ENCODE measurements around the gene ARMCX4. TPM values are rescaled to one million over a fixed set of nuclear protein-coding genes. Genes with fewer than 3 reads are reported as not detected.

The ARMCX4 gene
- total RNA-seq (8.6 TPM), polyA plus RNA-seq (1 to 10 TPM in 1 of 4 donors, under 1 TPM in 1, not detected in 2; 0.20 to 1.7 TPM)

DNA sequence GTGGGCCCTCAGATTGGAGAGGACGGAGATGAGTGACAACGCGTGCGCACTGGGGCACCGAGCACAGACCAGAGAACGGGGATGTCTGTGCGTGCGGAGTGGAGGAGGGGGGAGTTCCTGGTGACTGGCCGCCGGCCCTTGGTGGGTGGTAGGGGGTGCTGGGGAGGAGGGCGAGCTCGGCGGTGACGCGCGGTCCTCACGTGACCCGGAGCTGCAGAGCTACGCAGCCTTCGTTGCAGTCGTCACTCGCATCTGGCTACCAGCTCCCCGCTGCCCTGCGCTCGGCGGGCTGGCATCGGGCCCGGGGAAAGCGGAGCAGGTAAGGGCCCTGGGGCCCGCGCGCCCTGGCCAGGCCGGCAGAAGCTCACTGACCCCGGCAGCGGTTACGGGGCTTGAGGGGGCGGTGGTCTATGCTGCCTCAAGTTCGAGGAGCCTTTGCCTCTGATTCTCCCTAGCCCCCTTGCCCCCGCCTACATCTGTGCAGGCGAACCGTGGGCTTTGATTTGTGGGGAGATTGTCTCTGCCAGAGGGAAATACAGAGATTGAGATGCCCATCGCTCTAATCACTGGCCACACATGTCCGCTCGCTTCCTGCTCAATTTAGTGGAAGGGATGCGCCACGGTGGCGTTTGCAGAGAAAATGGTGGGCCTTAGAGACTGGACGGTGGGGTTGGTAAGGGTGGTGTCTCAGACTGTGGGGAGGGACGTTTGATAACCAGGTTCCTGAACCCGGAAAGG lies at the start of gene ARMCX4:
Gene ARMCX4 (plus strand): TSS at position 245 of the 738 bp plus-strand sequence. CDS start 3,134 bp downstream, outside the sequence.
- peak; percentile 27 to 50 (median 30) for DNase-seq
- Histone ChIP-seq H3K4me1 (ENCODE audit: control insufficient read depth, insufficient read depth, low read length, poor library complexity, severe bottlenecking) (no peaks in the 10 kb centered on the region), H3K27me3 (ENCODE audit: control insufficient read depth, insufficient read depth, low read length) (no peaks in the 10 kb centered on the region), H3K9me3 (ENCODE audit: control insufficient read depth in 2 of 2, low read length in 2 of 2) (no peaks in the 10 kb centered on the region), H3K36me3 (ENCODE audit: control insufficient read depth, insufficient read depth, low read length) (no peaks in the 10 kb centered on the region), H3K4me3 (ENCODE audit: low read depth, low read length) (peak within 1 kb of the TSS; percentile 55), H3K27ac (ENCODE audit: insufficient read depth, low read length, poor library complexity, severe bottlenecking) (no peak within 1 kb of the TSS)
- H3K4me1 Mint-ChIP-seq: peaks cover 0 to 7% (median 1%) of the 10 kb centered on the region in 4 donors
- H3K4me3 Mint-ChIP-seq: peak within 1 kb of the TSS; percentile 59 to 87 (median 80)
- H3K36me3 Mint-ChIP-seq: peaks cover 9% of the 10 kb centered on the region
- peak within 1 kb of the TSS; percentile 47 to 91 (median 84) for H3K27ac Mint-ChIP-seq
- peak; percentile 53 to 72 for ATAC-seq (ENCODE audit: low read depth in 2 of 2)
- H3K27me3 Mint-ChIP-seq: no peaks in the 10 kb centered on the region
- H3K9me3 Mint-ChIP-seq: no peaks in the 10 kb centered on the region

- Mint-ChIP-seq H3K36me3 (peaks cover 27% of the 10 kb centered on the region), H3K4me3 (no peak overlapping the region), H3K4me1 (peaks cover 0 to 3% (median 0%) of the 10 kb centered on the region in 4 donors), H3K9me3 (no peaks in the 10 kb centered on the region), H3K27me3 (no peaks in the 10 kb centered on the region), H3K27ac (no peak overlapping the region)
- ATAC-seq (ENCODE audit: low read depth in 2 of 2): no peak
- Histone ChIP-seq H3K9me3 (ENCODE audit: control insufficient read depth in 2 of 2, low read length in 2 of 2) (no peaks in the 10 kb centered on the region), H3K27me3 (ENCODE audit: control insufficient read depth, insufficient read depth, low read length) (no peaks in the 10 kb centered on the region), H3K4me3 (ENCODE audit: low read depth, low read length) (no peak overlapping the region), H3K27ac (ENCODE audit: insufficient read depth, low read length, poor library complexity, severe bottlenecking) (no peak overlapping the region), H3K4me1 (ENCODE audit: control insufficient read depth, insufficient read depth, low read length, poor library complexity, severe bottlenecking) (no peaks in the 10 kb centered on the region), H3K36me3 (ENCODE audit: control insufficient read depth, insufficient read depth, low read length) (no peaks in the 10 kb centered on the region)
- DNase-seq: no peak
Measured at GRCh38 chrX:101442085-101442484, 43.2 kb upstream of the ARMCX4 start.

DNA sequence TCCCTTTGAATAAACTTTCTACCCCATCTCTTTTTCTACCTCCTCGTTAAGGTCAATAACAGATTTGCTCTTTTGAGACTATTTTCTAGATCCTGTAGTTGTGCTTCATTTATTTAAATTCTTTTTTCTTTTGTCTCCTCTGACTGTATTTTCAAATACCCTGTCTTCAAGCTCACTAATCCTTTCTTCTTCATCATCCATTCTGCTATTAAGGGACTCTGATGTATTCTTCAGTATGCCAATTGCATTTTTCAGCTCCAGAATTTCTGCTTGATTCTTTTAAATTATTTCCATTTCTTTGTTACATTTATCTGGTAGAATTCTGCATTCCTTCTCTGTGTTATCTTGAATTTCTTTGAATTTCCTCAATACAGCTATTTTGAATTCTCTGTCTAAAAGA lies 36.0 kb upstream of the ARMCX4 start:
- ATAC-seq (ENCODE audit: low read depth in 2 of 2) (no peak), DNase-seq (no peak)
- Mint-ChIP-seq H3K36me3 (peaks cover 17% of the 10 kb centered on the region), H3K27ac (no peak overlapping the region), H3K27me3 (no peaks in the 10 kb centered on the region), H3K4me3 (no peak overlapping the region), H3K4me1 (peaks cover 0 to 3% (median 1%) of the 10 kb centered on the region in 4 donors), H3K9me3 (peaks cover 0 to 3% (median 0%) of the 10 kb centered on the region in 7 donors)
- H3K27me3 ChIP-seq (ENCODE audit: control insufficient read depth, insufficient read depth, low read length): no peaks in the 10 kb centered on the region
- H3K4me1 ChIP-seq (ENCODE audit: control insufficient read depth, insufficient read depth, low read length, poor library complexity, severe bottlenecking): no peaks in the 10 kb centered on the region
- H3K9me3 ChIP-seq (ENCODE audit: control insufficient read depth in 2 of 2, low read length in 2 of 2): no peaks in the 10 kb centered on the region
- no peak overlapping the region for H3K27ac ChIP-seq (ENCODE audit: insufficient read depth, low read length, poor library complexity, severe bottlenecking)
- H3K36me3 ChIP-seq (ENCODE audit: control insufficient read depth, insufficient read depth, low read length): no peaks in the 10 kb centered on the region
- no peak overlapping the region for H3K4me3 ChIP-seq (ENCODE audit: low read depth, low read length)

DNA sequence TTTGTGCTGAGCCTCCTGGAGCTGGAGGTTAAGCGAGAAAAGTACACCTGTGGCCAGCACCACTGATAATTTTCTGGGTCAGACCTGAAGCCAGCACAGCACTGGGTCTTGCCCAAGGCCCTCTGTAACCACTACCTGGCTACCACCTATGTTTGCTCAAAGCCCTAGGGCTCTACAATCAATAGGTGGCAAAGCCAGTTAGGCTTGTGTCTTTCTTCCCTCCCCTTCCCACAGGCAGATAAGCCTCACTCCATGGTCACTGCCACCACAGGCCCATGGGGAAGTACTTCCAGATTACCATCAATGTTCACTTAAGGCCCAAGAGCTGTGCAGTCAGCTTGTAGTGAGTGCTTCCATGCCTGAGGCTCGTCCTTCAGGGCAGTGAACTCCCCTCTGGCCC lies 35.2 kb upstream of the ARMCX4 start:
- H3K4me3 Mint-ChIP-seq: no peak overlapping the region
- Histone ChIP-seq H3K9me3 (ENCODE audit: control insufficient read depth in 2 of 2, low read length in 2 of 2) (no peaks in the 10 kb centered on the region), H3K36me3 (ENCODE audit: control insufficient read depth, insufficient read depth, low read length) (no peaks in the 10 kb centered on the region), H3K27me3 (ENCODE audit: control insufficient read depth, insufficient read depth, low read length) (no peaks in the 10 kb centered on the region), H3K4me1 (ENCODE audit: control insufficient read depth, insufficient read depth, low read length, poor library complexity, severe bottlenecking) (no peaks in the 10 kb centered on the region), H3K27ac (ENCODE audit: insufficient read depth, low read length, poor library complexity, severe bottlenecking) (no peak overlapping the region), H3K4me3 (ENCODE audit: low read depth, low read length) (no peak overlapping the region)
- DNase-seq (no peak), ATAC-seq (ENCODE audit: low read depth in 2 of 2) (no peak)
- no peaks in the 10 kb centered on the region for H3K27me3 Mint-ChIP-seq
- no peak overlapping the region for H3K27ac Mint-ChIP-seq
- peaks cover 0 to 3% (median 0%) of the 10 kb centered on the region in 7 donors for H3K9me3 Mint-ChIP-seq
- peaks cover 14% of the 10 kb centered on the region for H3K36me3 Mint-ChIP-seq
- peaks cover 0 to 3% (median 1%) of the 10 kb centered on the region in 4 donors for H3K4me1 Mint-ChIP-seq

GRCh38 chrX:101450961-101451360 lies 34.3 kb upstream of the ARMCX4 start:
- no peaks in the 10 kb centered on the region for H3K36me3 ChIP-seq (ENCODE audit: control insufficient read depth, insufficient read depth, low read length)
- Mint-ChIP-seq H3K9me3 (peaks cover 0 to 3% (median 0%) of the 10 kb centered on the region in 7 donors), H3K27ac (no peak overlapping the region), H3K4me1 (peaks cover 0 to 2% (median 1%) of the 10 kb centered on the region in 4 donors), H3K36me3 (peaks cover 14% of the 10 kb centered on the region), H3K27me3 (no peaks in the 10 kb centered on the region), H3K4me3 (no peak overlapping the region)
- ATAC-seq (ENCODE audit: low read depth in 2 of 2) (no peak), DNase-seq (no peak)
- no peaks in the 10 kb centered on the region for H3K27me3 ChIP-seq (ENCODE audit: control insufficient read depth, insufficient read depth, low read length)
- no peak overlapping the region for H3K27ac ChIP-seq (ENCODE audit: insufficient read depth, low read length, poor library complexity, severe bottlenecking)
- H3K9me3 ChIP-seq (ENCODE audit: control insufficient read depth in 2 of 2, low read length in 2 of 2): no peaks in the 10 kb centered on the region
- H3K4me3 ChIP-seq (ENCODE audit: low read depth, low read length): no peak overlapping the region
- no peaks in the 10 kb centered on the region for H3K4me1 ChIP-seq (ENCODE audit: control insufficient read depth, insufficient read depth, low read length, poor library complexity, severe bottlenecking)

GRCh38 chrX:101452056-101452455 lies 33.2 kb upstream of the ARMCX4 start:
- Histone ChIP-seq H3K36me3 (ENCODE audit: control insufficient read depth, insufficient read depth, low read length) (no peaks in the 10 kb centered on the region), H3K4me1 (ENCODE audit: control insufficient read depth, insufficient read depth, low read length, poor library complexity, severe bottlenecking) (no peaks in the 10 kb centered on the region), H3K9me3 (ENCODE audit: control insufficient read depth in 2 of 2, low read length in 2 of 2) (no peaks in the 10 kb centered on the region), H3K27ac (ENCODE audit: insufficient read depth, low read length, poor library complexity, severe bottlenecking) (no peak overlapping the region), H3K27me3 (ENCODE audit: control insufficient read depth, insufficient read depth, low read length) (no peaks in the 10 kb centered on the region), H3K4me3 (ENCODE audit: low read depth, low read length) (no peak overlapping the region)
- Mint-ChIP-seq H3K9me3 (peaks cover 0 to 3% (median 0%) of the 10 kb centered on the region in 7 donors), H3K27me3 (no peaks in the 10 kb centered on the region), H3K4me1 (peaks cover 0 to 2% (median 0%) of the 10 kb centered on the region in 4 donors), H3K4me3 (no peak overlapping the region), H3K27ac (no peak overlapping the region), H3K36me3 (peaks cover 14% of the 10 kb centered on the region)
- no peak for ATAC-seq (ENCODE audit: low read depth in 2 of 2)
- DNase-seq: no peak

- Histone ChIP-seq H3K27ac (ENCODE audit: insufficient read depth, low read length, poor library complexity, severe bottlenecking) (no peak overlapping the region), H3K27me3 (ENCODE audit: control insufficient read depth, insufficient read depth, low read length) (no peaks in the 10 kb centered on the region), H3K9me3 (ENCODE audit: control insufficient read depth in 2 of 2, low read length in 2 of 2) (no peaks in the 10 kb centered on the region), H3K36me3 (ENCODE audit: control insufficient read depth, insufficient read depth, low read length) (no peaks in the 10 kb centered on the region), H3K4me3 (ENCODE audit: low read depth, low read length) (no peak overlapping the region), H3K4me1 (ENCODE audit: control insufficient read depth, insufficient read depth, low read length, poor library complexity, severe bottlenecking) (no peaks in the 10 kb centered on the region)
- H3K4me3 Mint-ChIP-seq: no peak overlapping the region
- no peak overlapping the region for H3K27ac Mint-ChIP-seq
- ATAC-seq (ENCODE audit: low read depth in 2 of 2): no peak
- no peak for DNase-seq
- H3K9me3 Mint-ChIP-seq: peaks cover 0 to 2% (median 0%) of the 10 kb centered on the region in 7 donors
- no peaks in the 10 kb centered on the region for H3K4me1 Mint-ChIP-seq
- no peaks in the 10 kb centered on the region for H3K36me3 Mint-ChIP-seq
- no peaks in the 10 kb centered on the region for H3K27me3 Mint-ChIP-seq
Measured at GRCh38 chrX:101460669-101461068, 24.6 kb upstream of the ARMCX4 start.

GRCh38 chrX:101462892-101463291 lies 22.4 kb upstream of the ARMCX4 start:
- no peak overlapping the region for H3K27ac ChIP-seq (ENCODE audit: insufficient read depth, low read length, poor library complexity, severe bottlenecking)
- ATAC-seq (ENCODE audit: low read depth in 2 of 2): no peak

More at GRCh38 chrX:101462892-101463291, 22.4 kb upstream of the ARMCX4 start:
- Mint-ChIP-seq H3K27me3 (no peaks in the 10 kb centered on the region), H3K9me3 (peaks cover 0 to 2% (median 0%) of the 10 kb centered on the region in 7 donors), H3K36me3 (no peaks in the 10 kb centered on the region), H3K4me3 (no peak overlapping the region), H3K27ac (no peak overlapping the region), H3K4me1 (no peaks in the 10 kb centered on the region)
- no peaks in the 10 kb centered on the region for H3K36me3 ChIP-seq (ENCODE audit: control insufficient read depth, insufficient read depth, low read length)
- peak in 1 of 3 donors; percentile 11 for DNase-seq
- no peaks in the 10 kb centered on the region for H3K9me3 ChIP-seq (ENCODE audit: control insufficient read depth in 2 of 2, low read length in 2 of 2)
- no peaks in the 10 kb centered on the region for H3K27me3 ChIP-seq (ENCODE audit: control insufficient read depth, insufficient read depth, low read length)
- H3K4me1 ChIP-seq (ENCODE audit: control insufficient read depth, insufficient read depth, low read length, poor library complexity, severe bottlenecking): no peaks in the 10 kb centered on the region
- H3K4me3 ChIP-seq (ENCODE audit: low read depth, low read length): no peak overlapping the region

Data from CD4-positive, CD25-positive, alpha-beta regulatory T cell (primary cell).